IMR-90 (cell line): ENCODE measurements around the gene HACD2. TPM values are rescaled to one million over a fixed set of nuclear protein-coding genes. Genes with fewer than 3 reads are reported as not detected.

Experiments used
- ATAC-seq: fragments of 200-7000 bp; cut with Tn5 transposase; 2 replicates; pipeline ENCODE4 v1.9.1; 2020; ENCODE audit warnings: low read depth, mild to moderate bottlenecking, moderate library complexity
- BruUV-seq: library from RNA; stranded (reverse); fragments of 400-500 nt; replicated peaks from 2 replicates; lab custom pipeline; 2021; lab: Mats Ljungman, UMichigan
- CTCF ChIA-PET: fragments of 300-600 bp; formaldehyde crosslinking; extraction: SDS; loops from one replicate; lab custom pipeline; 2021; ENCODE audit warnings: antibody characterized with exemption; lab: Yijun Ruan, JAX
- POLR2A ChIA-PET: fragments of 300-600 bp; sonication (Branson Sonifier 250); formaldehyde crosslinking; loops from one replicate; lab custom pipeline; 2022; ENCODE audit warnings: antibody characterized with exemption; ENCODE audit not compliant: unreplicated experiment; lab: Charles Lee
- DNase-seq: peaks from one replicate; pipeline ENCODE4 v3.0.0; 2013
- H2AFZ ChIP-seq: replicated peaks from 2 replicates; pipeline ENCODE3; 2013; ENCODE audit warnings: low read length, mild to moderate bottlenecking; ENCODE audit not compliant: poor library complexity
- H2AK5ac ChIP-seq: 2 replicates; pipeline ENCODE4 v1.6.1; 2013; ENCODE audit warnings: low read depth, low read length, inconsistent platforms
- H2AK9ac ChIP-seq: replicated peaks from 2 replicates; pipeline ENCODE3; 2013; ENCODE audit warnings: mild to moderate bottlenecking, low read depth, low read length, moderate library complexity; ENCODE audit not compliant: poor library complexity
- H2BK120ac ChIP-seq: 2 replicates; pipeline ENCODE4 v1.6.1; 2013; ENCODE audit warnings: low read depth, low read length, inconsistent platforms
- H2BK15ac ChIP-seq: 3 replicates; pipeline ENCODE4 v1.6.1; 2013; ENCODE audit warnings: low read depth, low read length, inconsistent platforms
- H2BK20ac ChIP-seq: 2 replicates; pipeline ENCODE4 v1.6.1; 2013; ENCODE audit warnings: low read depth, mild to moderate bottlenecking, inconsistent platforms, low read length, moderate library complexity
- H2BK5ac ChIP-seq: 2 replicates; pipeline ENCODE4 v1.6.1; 2013; ENCODE audit warnings: mild to moderate bottlenecking, low read depth, low read length, inconsistent platforms; ENCODE audit not compliant: poor library complexity, severe bottlenecking
- H3K14ac ChIP-seq: replicated peaks from 2 replicates; pipeline ENCODE4 v1.6.1; 2013; ENCODE audit warnings: low read depth, low read length, inconsistent platforms
- H3K18ac ChIP-seq: 2 replicates; pipeline ENCODE4 v1.6.1; 2013; ENCODE audit warnings: low read depth, low read length, control low read depth
- H3K23ac ChIP-seq: 2 replicates; pipeline ENCODE4 v1.6.1; 2013; ENCODE audit warnings: low read depth, low read length, inconsistent platforms
- H3K27ac ChIP-seq: 2 replicates; pipeline ENCODE4 v1.5.1; 2013; ENCODE audit warnings: mild to moderate bottlenecking, control low read depth, low read length; ENCODE audit not compliant: insufficient read depth
- H3K27me3 ChIP-seq: 2 replicates; pipeline ENCODE4 v1.6.1; 2013; ENCODE audit warnings: low read length; ENCODE audit not compliant: control insufficient read depth, insufficient read depth
- H3K36me3 ChIP-seq: 2 replicates; pipeline ENCODE4 v1.6.1; 2013; ENCODE audit warnings: low read length, mixed read lengths; ENCODE audit not compliant: control insufficient read depth, insufficient read depth
- H3K4ac ChIP-seq: 2 replicates; pipeline ENCODE4 v1.6.1; 2013; ENCODE audit warnings: low read depth, low read length, inconsistent platforms
- H3K4me1 ChIP-seq: 2 replicates; pipeline ENCODE4 v1.6.1; 2013; ENCODE audit warnings: low read length, mixed read lengths; ENCODE audit not compliant: control insufficient read depth, insufficient read depth
- H3K4me2 ChIP-seq: 2 replicates; pipeline ENCODE4 v1.6.1; 2013; ENCODE audit warnings: low read depth, mild to moderate bottlenecking, control low read depth, low read length, moderate library complexity
- H3K4me3 ChIP-seq: 2 replicates; pipeline ENCODE4 v1.5.1; 2013; ENCODE audit warnings: low read depth, mild to moderate bottlenecking, control low read depth, low read length, moderate library complexity; ENCODE audit not compliant: insufficient read depth
- H3K56ac ChIP-seq: 2 replicates; pipeline ENCODE4 v1.6.1; 2013; ENCODE audit warnings: low read length, inconsistent platforms; ENCODE audit not compliant: insufficient read depth; ENCODE audit errors: extremely low read depth
- H3K79me1 ChIP-seq, 2 experiments: 2 replicates each; pipeline ENCODE4 v1.6.1; 2013; ENCODE audit warnings: low read length in 2 of 2, inconsistent platforms in 1 of 2, low read depth in 1 of 2
- H3K9ac ChIP-seq: 2 replicates; pipeline ENCODE4 v1.6.1; 2013; ENCODE audit warnings: low read depth, low read length, control low read depth
- H3K9me1 ChIP-seq: 2 replicates; pipeline ENCODE4 v1.6.1; 2013; ENCODE audit warnings: low read length, inconsistent platforms; ENCODE audit not compliant: insufficient read depth
- H3K9me3 ChIP-seq: 2 replicates; pipeline ENCODE4 v1.6.1; 2013; ENCODE audit warnings: low read length; ENCODE audit not compliant: control insufficient read depth, insufficient read depth
- H4K20me1 ChIP-seq: 2 replicates; pipeline ENCODE4 v1.6.1; 2013; ENCODE audit warnings: low read length, inconsistent platforms; ENCODE audit not compliant: insufficient read depth
- H4K5ac ChIP-seq: 2 replicates; pipeline ENCODE4 v1.6.1; 2013; ENCODE audit warnings: mild to moderate bottlenecking, low read depth, low read length, control low read depth
- H4K8ac ChIP-seq, 2 experiments: 2 replicates each; pipeline ENCODE4 v1.6.1; 2013; ENCODE audit warnings: low read depth in 2 of 2, low read length in 2 of 2, control low read depth in 1 of 2, inconsistent platforms in 1 of 2
- H4K91ac ChIP-seq: 2 replicates; pipeline ENCODE4 v1.6.1; 2013; ENCODE audit warnings: low read depth, low read length, inconsistent platforms; ENCODE audit not compliant: insufficient read depth
- FOS ChIP-seq: fragments of 150-350 bp; IDR thresholded peaks from 2 replicates; pipeline ENCODE4 v1.6.1; 2016; ENCODE audit warnings: low read depth, low read length
- MAFK ChIP-seq: IDR thresholded peaks from 2 replicates; pipeline ENCODE4 v1.6.1; 2012; ENCODE audit warnings: low read depth, low read length, improper control_type of control experiment
- MAZ ChIP-seq: IDR thresholded peaks from 2 replicates; pipeline ENCODE4 v1.6.1; 2012; ENCODE audit warnings: low read depth, mild to moderate bottlenecking, low read length, improper control_type of control experiment, moderate library complexity, borderline replicate concordance
- POLR2A ChIP-seq: IDR thresholded peaks from 2 replicates; pipeline ENCODE4 v1.6.1; 2012; ENCODE audit warnings: mild to moderate bottlenecking, low read depth, low read length
- RCOR1 ChIP-seq: IDR thresholded peaks from 2 replicates; pipeline ENCODE4 v1.6.1; 2012; ENCODE audit warnings: mild to moderate bottlenecking, low read length, improper control_type of control experiment; ENCODE audit not compliant: insufficient replicate concordance
- RFX5 ChIP-seq: IDR thresholded peaks from 2 replicates; pipeline ENCODE4 v1.8.0; 2012; ENCODE audit warnings: low read depth, mild to moderate bottlenecking, low read length, moderate library complexity
- WGBS, 2 experiments: methylation state at CpG; one replicate each; pipeline versions ENCODE4 v1.1.5 to v1.1.7; 2013; ENCODE audit warnings: missing lambda C conversion rate in 2 of 2; ENCODE audit not compliant: insufficient read length in 1 of 2; ENCODE audit errors: extremely low coverage in 2 of 2; 5-methylcytosine and 5-hydroxymethylcytosine counted together
- dilution Hi-C: fragments of 300-500 bp; cut with HindIII; formaldehyde crosslinking; loops from one replicate; pipeline ENCODE4 v1.14.3; 2018; ENCODE audit warnings: low sequenced_read_pairs; ENCODE audit not compliant: unreplicated experiment
- in situ Hi-C: fragments of 300-500 bp; cut with MboI; formaldehyde crosslinking; loops from 3 replicates; pipeline ENCODE4 v1.14.3; 2019; ENCODE audit warnings: low sequenced_read_pairs, inconsistent platforms, mixed read lengths
- intact Hi-C: fragments of 100-400 bp; cut with micrococcal nuclease; formaldehyde crosslinking; loops from 2 replicates; pipeline ENCODE4 v1.10.0; 2022
- polyA plus RNA-seq, 3 experiments: library from polyadenylated mRNA; depleted of rRNA; stranded (reverse); fragments of >200 nt; gene quantifications; 2 replicates each; pipeline ENCODE4 v1.2.3, GENCODE V29; 2012; ENCODE audit warnings: low replicate concordance in 1 of 3
- total RNA-seq: library from RNA; depleted of rRNA; stranded (reverse); fragments of >200 nt; gene quantifications from 2 replicates; pipeline ENCODE4 v1.2.3, GENCODE V29; 2012
- TF ChIP-seq, protein P1 (sequence below): conservative IDR thresholded peaks from 2 replicates; pipeline ENCODE4 v1.5.1; 2012; ENCODE audit warnings: mild to moderate bottlenecking, low read depth, low read length, improper control_type of control experiment
- TF ChIP-seq, protein P2 (sequence below): fragments of 150-350 bp; IDR thresholded peaks from 2 replicates; pipeline ENCODE4 v1.6.1; 2016; ENCODE audit warnings: low read depth, mild to moderate bottlenecking, low read length, moderate library complexity, borderline replicate concordance

HACD2 gene
- total and polyA plus RNA-seq, 2 of the 4 experiments (the other 2 are of a cell fraction), result 21.5 to 22.6 TPM

DNA sequence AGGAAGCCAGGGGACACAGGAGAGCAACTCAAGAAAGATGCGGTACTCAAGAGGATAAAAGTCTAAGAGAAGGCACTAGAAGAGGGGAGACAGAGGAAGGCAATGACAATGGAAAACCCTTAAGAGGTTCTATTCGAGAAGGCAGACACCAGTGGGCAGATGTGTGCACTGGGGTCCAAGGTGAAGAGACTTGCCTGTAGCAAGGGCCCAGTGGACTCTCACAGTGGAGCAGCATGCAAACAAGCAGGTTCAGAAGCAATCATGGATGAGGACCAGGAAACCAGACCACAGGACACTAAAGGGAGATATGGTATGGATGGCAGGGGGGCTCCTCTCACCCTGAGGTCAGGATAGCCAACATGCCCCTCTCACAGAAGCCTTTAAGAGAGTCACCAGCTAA lies 138.6 kb downstream of the HACD2 start:
- Histone ChIP-seq H3K36me3 (no peaks in the 10 kb centered on the region), H3K9me3 (peaks cover 2% of the 10 kb centered on the region; the same call in 1 of the 2 replicates), H2AFZ (no peak overlapping the region), H3K18ac (no peak overlapping the region), H2BK20ac (no peak overlapping the region), H4K8ac (no peak overlapping the region), H4K91ac (no peak overlapping the region), H3K27me3 (peaks cover 83% of the 10 kb centered on the region), H3K4ac (no peak overlapping the region), H3K56ac (no peak overlapping the region), H3K4me3 (no peak overlapping the region), H3K4me2 (no peak overlapping the region), H3K23ac (no peak overlapping the region), H2BK120ac (no peak overlapping the region), H3K9ac (no peak overlapping the region), H3K27ac (no peak overlapping the region), H3K9me1 (no peaks in the 10 kb centered on the region), H2BK15ac (no peak overlapping the region), H4K20me1 (no peaks in the 10 kb centered on the region), H3K4me1 (no peaks in the 10 kb centered on the region), H2AK5ac (no peak overlapping the region), H2BK5ac (no peak overlapping the region), H3K14ac (no peak overlapping the region), H4K5ac (no peak overlapping the region), H3K79me1 (no peaks in the 10 kb centered on the region), H2AK9ac (no peak overlapping the region)
- POLR2A ChIA-PET, result no interaction called here
- intact Hi-C loops, result no loop called here
- no CpG with 5 or more reads among the region's 2 CpGs for WGBS, 2 experiments
- in situ Hi-C loops, result no loop called here
- dilution Hi-C loops, result no loop called here
- no peak for ATAC-seq
- CTCF ChIA-PET, result no interaction called here
- TF ChIP-seq, protein P1, sequence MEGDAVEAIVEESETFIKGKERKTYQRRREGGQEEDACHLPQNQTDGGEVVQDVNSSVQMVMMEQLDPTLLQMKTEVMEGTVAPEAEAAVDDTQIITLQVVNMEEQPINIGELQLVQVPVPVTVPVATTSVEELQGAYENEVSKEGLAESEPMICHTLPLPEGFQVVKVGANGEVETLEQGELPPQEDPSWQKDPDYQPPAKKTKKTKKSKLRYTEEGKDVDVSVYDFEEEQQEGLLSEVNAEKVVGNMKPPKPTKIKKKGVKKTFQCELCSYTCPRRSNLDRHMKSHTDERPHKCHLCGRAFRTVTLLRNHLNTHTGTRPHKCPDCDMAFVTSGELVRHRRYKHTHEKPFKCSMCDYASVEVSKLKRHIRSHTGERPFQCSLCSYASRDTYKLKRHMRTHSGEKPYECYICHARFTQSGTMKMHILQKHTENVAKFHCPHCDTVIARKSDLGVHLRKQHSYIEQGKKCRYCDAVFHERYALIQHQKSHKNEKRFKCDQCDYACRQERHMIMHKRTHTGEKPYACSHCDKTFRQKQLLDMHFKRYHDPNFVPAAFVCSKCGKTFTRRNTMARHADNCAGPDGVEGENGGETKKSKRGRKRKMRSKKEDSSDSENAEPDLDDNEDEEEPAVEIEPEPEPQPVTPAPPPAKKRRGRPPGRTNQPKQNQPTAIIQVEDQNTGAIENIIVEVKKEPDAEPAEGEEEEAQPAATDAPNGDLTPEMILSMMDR, result no peak
- TF ChIP-seq RFX5 (no peak), RCOR1 (no peak), MAZ (no peak), MAFK (no peak), FOS (no peak), POLR2A (no peak)
- TF ChIP-seq, protein P2, sequence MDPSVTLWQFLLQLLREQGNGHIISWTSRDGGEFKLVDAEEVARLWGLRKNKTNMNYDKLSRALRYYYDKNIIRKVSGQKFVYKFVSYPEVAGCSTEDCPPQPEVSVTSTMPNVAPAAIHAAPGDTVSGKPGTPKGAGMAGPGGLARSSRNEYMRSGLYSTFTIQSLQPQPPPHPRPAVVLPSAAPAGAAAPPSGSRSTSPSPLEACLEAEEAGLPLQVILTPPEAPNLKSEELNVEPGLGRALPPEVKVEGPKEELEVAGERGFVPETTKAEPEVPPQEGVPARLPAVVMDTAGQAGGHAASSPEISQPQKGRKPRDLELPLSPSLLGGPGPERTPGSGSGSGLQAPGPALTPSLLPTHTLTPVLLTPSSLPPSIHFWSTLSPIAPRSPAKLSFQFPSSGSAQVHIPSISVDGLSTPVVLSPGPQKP, result no peak
- BruUV-seq, result no TSS peak
- DNase-seq, result no peak
